Naive thymus-derived CD8-positive, alpha-beta T cell (primary cell): ENCODE results near the gene ERBB4. TPM values are rescaled to one million over a fixed set of nuclear protein-coding genes. Genes with fewer than 3 reads are reported as not detected.

ENCODE experiments used
- ATAC-seq, 2 donors: fragments of 150-1000 bp; cut with Tn5 transposase in 1 of 2; sonication (Bioruptor Pico), chemical (Tn5 transposase) in 1 of 2; 1 replicate in 1 of 2; 2 replicates in 1 of 2; pipeline ENCODE4 v1.10.0; 2021; ENCODE audit warnings: mild to moderate bottlenecking in 2 of 2, moderate library complexity in 2 of 2
- POLR2A ChIA-PET: fragments of 350-600 bp; sonication (Branson Sonifier 250); formaldehyde crosslinking; loops from one replicate; lab custom pipeline; 2021; ENCODE audit warnings: antibody characterized with exemption; lab: Charles Lee
- DNase-seq, 10 donors: peaks; one replicate each; pipeline versions ENCODE4 v3.0.0 to v3.0.0-alpha.2; 2020 to 2022
- H3K27ac Mint-ChIP-seq, 10 donors: one replicate each; pipeline ENCODE4 v1.8.0; 2020 to 2022; ENCODE audit warnings: mild to moderate bottlenecking in 10 of 10, mixed read lengths in 10 of 10, moderate library complexity in 4 of 10, inconsistent platforms in 1 of 10
- H3K27me3 Mint-ChIP-seq, 5 donors: one replicate each; pipeline ENCODE4 v1.8.0; 2021 to 2022; ENCODE audit warnings: mixed read lengths in 5 of 5
- H3K36me3 Mint-ChIP-seq, 3 donors: one replicate each; pipeline ENCODE4 v1.8.0; 2020 to 2022; ENCODE audit warnings: mixed read lengths in 3 of 3, mild to moderate bottlenecking in 2 of 3, inconsistent platforms in 1 of 3
- H3K4me1 Mint-ChIP-seq, 4 donors: one replicate each; pipeline ENCODE4 v1.8.0; 2021 to 2022; ENCODE audit warnings: mixed read lengths in 4 of 4
- H3K4me3 Mint-ChIP-seq, 10 donors: one replicate each; pipeline ENCODE4 v1.8.0; 2020 to 2022; ENCODE audit warnings: mild to moderate bottlenecking in 10 of 10, mixed read lengths in 10 of 10, moderate library complexity in 6 of 10, inconsistent platforms in 1 of 10
- H3K9me3 Mint-ChIP-seq, 9 donors: one replicate each; pipeline ENCODE4 v1.8.0; 2020 to 2022; ENCODE audit warnings: mixed read lengths in 9 of 9, mild to moderate bottlenecking in 3 of 9, inconsistent platforms in 1 of 9, moderate library complexity in 1 of 9
- polyA plus RNA-seq, 3 donors: library from polyadenylated mRNA; unstranded; fragments of 300-500 nt; fragmentation: Illumina TruSeq; gene quantifications; one replicate each; pipeline ENCODE4 v1.2.3, GENCODE V29; 2021
- total RNA-seq, 8 experiments: library from RNA in 2 of 8; stranded (reverse) in 2 of 8; gene quantifications; one replicate each; pipeline ENCODE4 v1.2.3 and lab custom pipeline; 2021 to 2026

Gene ERBB4
- total and polyA plus RNA-seq, 5 experiments from 2014 or later = not detected

DNA sequence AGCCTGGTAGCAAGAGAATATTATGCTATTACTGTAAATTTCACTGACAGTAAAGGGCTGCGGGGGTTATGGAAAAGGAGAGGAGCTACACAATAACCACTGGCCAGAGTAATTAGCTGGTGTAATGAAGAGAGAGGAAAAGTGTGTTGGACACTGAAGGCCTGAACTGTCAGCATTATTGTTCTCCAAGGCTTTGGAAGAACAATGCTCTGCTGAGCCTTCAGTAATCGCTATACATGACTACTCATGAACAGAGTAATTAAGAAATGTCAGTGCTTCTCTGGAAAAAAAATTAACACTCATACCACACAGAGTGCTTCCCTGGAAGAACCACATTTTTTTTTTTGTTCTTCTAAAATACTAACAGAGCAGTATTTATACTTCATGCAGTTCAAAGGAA, 1050.9 kb downstream of the ERBB4 start:
- no peaks in the 10 kb centered on the region for H3K4me1 Mint-ChIP-seq
- H3K27me3 Mint-ChIP-seq = no peaks in the 10 kb centered on the region
- no peak for ATAC-seq
- no peak for DNase-seq
- H3K4me3 Mint-ChIP-seq = no peak overlapping the region
- POLR2A ChIA-PET = no interaction called here
- no peak overlapping the region for H3K27ac Mint-ChIP-seq
- H3K9me3 Mint-ChIP-seq = no peaks in the 10 kb centered on the region
- no peaks in the 10 kb centered on the region for H3K36me3 Mint-ChIP-seq

DNA sequence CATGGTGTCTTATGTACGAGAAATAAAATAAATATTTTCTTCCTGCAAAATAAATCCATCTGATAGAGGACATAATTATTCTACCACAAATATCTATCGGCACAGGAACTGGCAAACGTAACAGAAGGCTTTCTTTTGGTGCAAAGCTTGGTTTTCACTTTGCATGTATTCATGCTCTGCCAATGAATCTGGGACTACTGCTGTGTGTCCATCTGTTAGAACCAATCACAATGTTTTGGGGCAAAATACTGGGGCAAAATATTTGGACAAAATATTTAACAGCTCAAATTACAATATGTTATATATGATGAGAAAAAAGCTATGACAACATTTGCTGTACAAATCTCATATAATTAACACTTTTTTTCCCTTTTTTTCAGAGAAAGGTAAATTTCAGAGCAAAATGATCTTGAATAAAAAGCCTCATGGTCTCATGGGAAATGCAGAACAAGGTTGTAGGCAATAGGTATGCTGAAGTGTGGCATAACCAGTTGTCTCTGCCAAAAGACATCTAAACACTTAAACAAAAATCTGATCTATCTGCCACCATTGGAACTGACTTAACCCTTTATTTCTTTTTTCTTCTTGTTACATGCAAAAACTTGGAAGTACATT, 1059.0 kb downstream of the ERBB4 start:
- H3K36me3 Mint-ChIP-seq = no peaks in the 10 kb centered on the region

DNA sequence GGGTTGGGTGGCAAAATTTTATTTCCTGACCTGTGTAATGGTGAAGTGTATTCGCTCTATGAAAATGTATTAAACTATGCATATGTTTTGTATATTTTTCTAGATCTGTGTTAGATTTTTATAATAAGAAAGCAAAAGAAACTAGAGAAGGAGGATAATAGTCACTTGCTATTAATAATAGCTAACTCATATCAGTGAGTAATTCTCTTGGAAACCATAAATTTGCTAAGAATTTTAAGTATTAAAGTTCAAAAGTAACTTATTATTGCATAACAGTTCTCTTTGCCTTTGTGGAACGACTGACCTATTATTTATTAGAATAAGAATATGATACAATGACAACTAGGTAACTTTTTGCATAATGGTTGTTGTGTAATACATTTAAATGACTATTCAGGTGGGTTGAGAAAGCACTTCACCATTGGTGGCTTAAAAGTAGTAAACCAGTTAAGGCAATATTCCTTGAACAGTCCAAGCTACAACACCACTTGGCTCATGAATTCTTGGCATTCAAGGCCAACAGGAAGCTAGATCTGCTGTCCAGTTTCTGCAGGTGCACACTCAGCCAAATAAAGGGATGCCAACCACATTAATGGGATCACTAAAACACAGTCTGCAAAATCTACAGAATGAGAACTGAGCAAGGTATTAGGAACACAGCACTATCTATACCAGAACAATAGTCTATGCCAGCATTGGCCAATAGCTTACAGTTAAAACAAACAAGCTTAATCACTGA, 1060.9 kb downstream of the ERBB4 start:
- Mint-ChIP-seq H3K9me3 (peaks cover 0 to 18% (median 0%) of the 10 kb centered on the region in 9 donors), H3K4me3 (no peak overlapping the region), H3K27ac (peak overlapping the region in 1 of 10 donors; percentile 7), H3K4me1 (no peaks in the 10 kb centered on the region), H3K36me3 (no peaks in the 10 kb centered on the region), H3K27me3 (no peaks in the 10 kb centered on the region)
- DNase-seq = no peak
- ATAC-seq = no peak
- POLR2A ChIA-PET = no interaction called here

More for the DNA sequence above, 1059.0 kb downstream of the ERBB4 start:
- H3K4me3 Mint-ChIP-seq = no peak overlapping the region
- no peak for ATAC-seq
- no peak overlapping the region for H3K27ac Mint-ChIP-seq
- no peaks in the 10 kb centered on the region for H3K27me3 Mint-ChIP-seq
- POLR2A ChIA-PET = interaction anchor here (0.7 kb wide), 1 partner anchor 24 kb away, joined by 3 read pairs; no protein-coding TSS in a partner anchor
- DNase-seq = no peak
- peaks cover 0 to 18% (median 0%) of the 10 kb centered on the region in 9 donors for H3K9me3 Mint-ChIP-seq
- no peaks in the 10 kb centered on the region for H3K4me1 Mint-ChIP-seq

DNA sequence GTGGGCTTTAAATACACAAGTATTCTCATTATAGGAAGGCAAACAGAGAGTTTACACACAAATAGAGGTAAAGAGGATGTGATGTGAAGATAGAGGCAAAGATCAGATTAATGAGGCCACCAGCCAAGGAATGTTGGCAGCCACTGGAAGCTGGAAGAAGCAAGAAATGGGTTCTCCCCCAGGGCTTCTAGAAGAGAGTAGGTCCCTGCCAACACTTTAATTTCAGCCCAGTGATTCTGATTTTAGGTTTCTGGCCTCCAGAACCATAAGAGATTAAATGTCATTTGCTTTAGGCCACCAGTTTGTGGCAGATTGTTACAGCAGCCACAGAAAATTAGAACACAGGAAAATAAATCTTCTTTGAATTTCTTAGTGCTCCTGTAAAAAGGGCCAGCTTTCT, 1065.5 kb downstream of the ERBB4 start:
- H3K4me1 Mint-ChIP-seq = no peaks in the 10 kb centered on the region
- POLR2A ChIA-PET = no interaction called here
- H3K27ac Mint-ChIP-seq = no peak overlapping the region
- H3K4me3 Mint-ChIP-seq = no peak overlapping the region
- DNase-seq (no peak), ATAC-seq (no peak)
- no peaks in the 10 kb centered on the region for H3K36me3 Mint-ChIP-seq
- no peaks in the 10 kb centered on the region for H3K27me3 Mint-ChIP-seq
- H3K9me3 Mint-ChIP-seq = peaks cover 0 to 13% (median under 1%) of the 10 kb centered on the region in 9 donors

DNA sequence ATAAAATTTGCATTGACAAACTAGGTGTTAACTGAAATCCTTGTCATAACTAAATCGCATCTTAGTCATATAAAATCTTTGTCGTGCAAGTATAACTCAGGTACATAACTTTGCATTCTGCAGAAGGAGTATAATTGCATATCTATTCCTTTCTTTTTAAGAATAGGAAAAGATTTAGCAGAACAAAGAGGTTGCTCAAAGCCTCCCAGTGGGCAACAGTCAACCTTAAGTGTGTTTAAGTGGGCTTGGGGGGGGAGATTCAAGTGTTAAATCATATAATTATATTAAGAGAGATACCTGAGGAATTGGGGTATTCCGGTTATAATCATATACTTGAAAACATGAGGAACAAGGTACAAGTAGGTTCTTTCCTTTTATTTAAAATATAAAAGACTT, 1068.9 kb downstream of the ERBB4 start:
- ATAC-seq = no peak
- peaks cover 0 to 11% (median 2%) of the 10 kb centered on the region in 9 donors for H3K9me3 Mint-ChIP-seq
- POLR2A ChIA-PET = no interaction called here
- no peaks in the 10 kb centered on the region for H3K27me3 Mint-ChIP-seq
- no peaks in the 10 kb centered on the region for H3K36me3 Mint-ChIP-seq
- no peak overlapping the region for H3K4me3 Mint-ChIP-seq
- no peak overlapping the region for H3K27ac Mint-ChIP-seq
- DNase-seq = no peak
- no peaks in the 10 kb centered on the region for H3K4me1 Mint-ChIP-seq

DNA sequence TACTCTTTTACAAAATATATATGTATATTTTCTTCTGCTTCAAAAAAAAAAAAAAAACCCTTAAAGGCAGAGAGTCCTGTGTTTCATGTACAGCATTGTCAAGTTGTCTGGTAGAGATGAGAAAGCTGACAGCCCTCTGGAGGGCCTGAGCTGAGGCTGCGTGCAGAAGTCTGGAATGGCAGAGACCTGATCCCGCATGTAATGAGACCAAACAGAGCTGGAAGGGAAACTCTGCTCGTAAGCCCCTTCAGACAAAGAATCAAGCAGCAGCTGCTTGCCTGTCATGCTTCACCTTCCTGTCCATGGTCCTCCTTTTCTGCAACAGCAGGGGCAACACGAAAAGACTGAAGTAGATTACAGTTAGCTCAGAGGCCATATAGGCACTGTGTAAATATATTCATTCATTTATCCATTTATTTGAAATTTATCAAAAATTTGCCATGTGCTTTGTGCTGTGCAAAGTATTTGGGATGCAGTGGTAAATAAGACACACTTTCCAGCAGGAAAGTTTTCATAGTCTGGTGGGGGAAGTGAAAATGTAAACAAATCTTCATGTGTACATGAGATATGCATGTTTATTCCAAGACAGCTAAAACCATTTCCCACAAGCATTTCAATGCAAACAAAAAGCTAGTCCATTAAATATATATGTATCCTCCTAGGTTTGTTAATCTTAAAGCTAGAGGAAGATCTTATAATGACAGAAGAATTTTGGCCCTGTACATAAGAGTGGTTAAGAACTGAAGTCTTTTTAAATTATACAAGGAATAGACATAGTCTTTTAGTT, 1069.5 kb downstream of the ERBB4 start:
- no peak overlapping the region for H3K4me3 Mint-ChIP-seq
- no peaks in the 10 kb centered on the region for H3K27me3 Mint-ChIP-seq
- POLR2A ChIA-PET = no interaction called here
- H3K4me1 Mint-ChIP-seq = no peaks in the 10 kb centered on the region
- peaks cover 0 to 11% (median 2%) of the 10 kb centered on the region in 9 donors for H3K9me3 Mint-ChIP-seq
- H3K36me3 Mint-ChIP-seq = no peaks in the 10 kb centered on the region
- no peak overlapping the region for H3K27ac Mint-ChIP-seq
- DNase-seq = no peak
- no peak for ATAC-seq

DNA sequence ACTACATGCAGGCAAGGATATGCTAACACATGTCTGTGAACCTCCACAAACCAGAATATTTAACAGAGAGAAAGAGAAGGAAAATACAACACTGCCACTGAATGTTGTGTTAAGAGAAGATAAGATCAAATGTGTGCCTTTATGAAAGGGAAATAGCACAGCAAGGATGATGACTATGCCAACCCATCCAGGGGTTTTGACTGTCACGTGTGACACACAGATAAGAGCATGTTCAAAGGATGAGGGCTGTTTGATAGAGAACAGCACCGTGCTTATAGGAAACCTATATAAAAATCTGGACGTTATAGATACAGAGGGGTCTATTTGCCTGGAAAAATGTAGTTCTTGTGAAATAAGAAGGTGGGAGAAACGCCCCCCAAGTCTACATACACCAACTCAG, 1070.4 kb downstream of the ERBB4 start:
- DNase-seq (no peak), ATAC-seq (no peak)
- H3K4me1 Mint-ChIP-seq = no peaks in the 10 kb centered on the region
- no peak overlapping the region for H3K27ac Mint-ChIP-seq
- no peak overlapping the region for H3K4me3 Mint-ChIP-seq
- H3K27me3 Mint-ChIP-seq = no peaks in the 10 kb centered on the region
- POLR2A ChIA-PET = no interaction called here
- H3K9me3 Mint-ChIP-seq = peaks cover 0 to 11% (median 2%) of the 10 kb centered on the region in 9 donors
- no peaks in the 10 kb centered on the region for H3K36me3 Mint-ChIP-seq

DNA sequence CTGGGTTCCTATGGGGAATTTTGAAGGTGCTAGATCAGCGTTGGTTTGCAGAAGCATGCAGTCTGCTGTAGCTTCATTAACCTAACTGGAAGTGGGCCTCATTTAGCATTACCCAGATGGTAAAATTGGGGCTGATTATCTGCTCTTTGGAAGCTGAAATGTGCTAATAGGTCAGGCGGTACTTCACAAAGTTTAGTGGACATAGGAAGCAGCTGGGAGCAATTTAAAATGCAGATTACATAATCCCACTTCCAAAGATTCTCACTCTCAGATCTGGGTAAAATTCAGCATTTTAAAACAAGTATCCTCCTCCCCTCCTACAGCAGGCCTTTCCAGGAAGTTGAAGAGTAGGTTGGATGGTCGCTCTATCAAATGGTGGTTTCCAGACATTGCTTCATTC, 1075.2 kb downstream of the ERBB4 start:
- no peaks in the 10 kb centered on the region for H3K4me1 Mint-ChIP-seq
- H3K9me3 Mint-ChIP-seq = peaks cover 0 to 14% (median 0%) of the 10 kb centered on the region in 9 donors
- no peaks in the 10 kb centered on the region for H3K36me3 Mint-ChIP-seq
- no peaks in the 10 kb centered on the region for H3K27me3 Mint-ChIP-seq
- DNase-seq (no peak), ATAC-seq (no peak)
- no peak overlapping the region for H3K4me3 Mint-ChIP-seq
- H3K27ac Mint-ChIP-seq = no peak overlapping the region
- POLR2A ChIA-PET = no interaction called here

DNA sequence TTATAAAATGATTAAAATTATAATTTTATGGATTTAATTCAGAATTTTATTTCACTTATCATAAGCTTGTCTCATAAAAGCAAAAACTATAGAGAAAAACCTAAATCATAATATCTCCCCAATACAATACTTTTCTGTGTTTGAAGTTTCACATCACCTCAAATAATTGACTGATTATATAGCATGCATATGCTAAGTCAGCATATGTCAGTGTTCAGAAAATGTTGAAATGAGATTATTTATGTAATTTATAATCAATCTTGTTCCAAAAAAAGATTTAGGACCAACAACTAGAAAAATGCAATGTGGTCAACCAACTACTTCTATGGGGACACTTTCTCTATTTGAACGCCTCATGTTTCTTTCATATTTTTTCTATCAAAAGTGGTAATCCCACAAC, 1079.6 kb downstream of the ERBB4 start:
- no peaks in the 10 kb centered on the region for H3K36me3 Mint-ChIP-seq
- ATAC-seq (no peak), DNase-seq (no peak)
- H3K4me3 Mint-ChIP-seq = no peak overlapping the region
- H3K4me1 Mint-ChIP-seq = no peaks in the 10 kb centered on the region
- H3K27me3 Mint-ChIP-seq = no peaks in the 10 kb centered on the region
- POLR2A ChIA-PET = no interaction called here
- no peak overlapping the region for H3K27ac Mint-ChIP-seq
- peaks cover 0 to 6% (median 0%) of the 10 kb centered on the region in 9 donors for H3K9me3 Mint-ChIP-seq

DNA sequence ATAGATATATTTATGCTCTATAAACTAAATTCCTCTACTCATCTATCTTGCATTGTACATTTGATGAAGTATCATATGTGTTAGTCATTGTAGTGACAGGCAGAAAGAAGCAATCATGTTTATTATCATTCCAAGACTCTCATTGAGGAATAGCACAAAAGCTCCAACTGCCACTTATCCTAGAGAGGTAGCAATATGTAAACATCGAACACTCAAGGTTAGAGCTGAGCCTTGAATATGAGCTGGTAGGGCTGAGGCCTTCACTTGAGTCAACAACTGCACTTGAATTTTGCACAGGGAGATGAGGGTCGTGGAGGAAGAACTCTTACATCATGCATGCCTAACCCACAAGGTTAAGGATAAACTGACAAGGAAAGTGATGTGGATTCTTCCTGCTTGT, 1081.3 kb downstream of the ERBB4 start:
- ATAC-seq (no peak), DNase-seq (no peak)
- no peaks in the 10 kb centered on the region for H3K27me3 Mint-ChIP-seq
- no peak overlapping the region for H3K4me3 Mint-ChIP-seq
- POLR2A ChIA-PET = no interaction called here
- no peaks in the 10 kb centered on the region for H3K4me1 Mint-ChIP-seq
- H3K27ac Mint-ChIP-seq = no peak overlapping the region
- peaks cover 0 to 6% (median 0%) of the 10 kb centered on the region in 9 donors for H3K9me3 Mint-ChIP-seq
- H3K36me3 Mint-ChIP-seq = no peaks in the 10 kb centered on the region

DNA sequence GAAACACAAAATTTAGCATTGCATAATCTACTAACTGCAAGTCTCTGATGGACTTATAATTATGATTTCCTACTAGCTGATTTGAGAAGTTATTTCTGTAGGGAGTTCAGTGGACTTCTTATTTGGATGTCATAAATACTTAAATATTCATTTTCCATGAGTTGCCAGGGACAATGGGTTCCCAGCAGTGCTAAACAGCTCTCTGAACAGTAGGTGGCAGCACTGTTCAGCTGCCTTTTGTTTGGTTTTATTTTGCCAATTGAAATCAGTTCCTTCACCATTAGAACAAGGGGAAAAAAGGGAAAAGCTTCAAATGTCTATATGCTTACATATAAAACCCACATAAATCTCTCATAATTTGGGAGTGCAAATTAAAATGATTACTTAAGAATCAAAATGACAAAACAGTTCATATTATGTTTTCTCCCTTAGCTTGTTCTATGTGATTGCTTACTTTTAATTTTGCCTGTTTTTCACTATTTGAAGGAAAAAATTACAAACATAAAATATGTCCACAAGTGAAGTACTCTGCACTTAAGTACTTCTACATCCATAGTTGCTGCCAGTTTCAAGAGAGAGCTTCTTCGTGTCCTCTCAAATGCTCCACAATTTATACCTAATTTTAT, 1083.3 kb downstream of the ERBB4 start:
- POLR2A ChIA-PET = interaction anchor here (0.5 kb wide), 1 partner anchor 24 kb away, joined by 3 read pairs; no protein-coding TSS in a partner anchor
- peaks cover 0 to 2% (median 0%) of the 10 kb centered on the region in 9 donors for H3K9me3 Mint-ChIP-seq
- no peak overlapping the region for H3K4me3 Mint-ChIP-seq
- no peaks in the 10 kb centered on the region for H3K27me3 Mint-ChIP-seq
- H3K36me3 Mint-ChIP-seq = no peaks in the 10 kb centered on the region
- no peak for ATAC-seq
- H3K27ac Mint-ChIP-seq = no peak overlapping the region
- DNase-seq = peak in 1 of 10 donors; percentile 10
- H3K4me1 Mint-ChIP-seq = no peaks in the 10 kb centered on the region

DNA sequence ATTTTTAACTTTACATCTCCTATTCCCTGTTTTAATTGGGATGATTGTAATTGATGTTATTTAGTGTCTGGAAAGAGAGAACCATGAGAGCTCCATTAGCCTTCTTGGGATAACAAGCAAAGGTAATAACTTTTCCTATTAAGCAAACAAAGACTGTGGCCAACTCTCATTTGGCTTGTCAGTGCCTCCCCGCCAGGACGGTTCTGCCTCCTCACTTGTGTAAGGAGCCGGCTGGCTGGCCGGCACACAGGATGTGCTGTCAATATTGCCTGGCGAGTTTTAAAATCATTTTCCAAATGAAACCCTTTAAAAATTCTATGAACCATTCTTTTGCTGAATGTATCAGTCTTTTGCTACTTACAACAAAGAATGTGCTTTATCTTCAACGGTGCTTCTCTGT, 1083.9 kb downstream of the ERBB4 start:
- no peaks in the 10 kb centered on the region for H3K4me1 Mint-ChIP-seq
- POLR2A ChIA-PET = no interaction called here
- peaks cover 0 to 2% (median 0%) of the 10 kb centered on the region in 9 donors for H3K9me3 Mint-ChIP-seq
- DNase-seq = no peak
- H3K27ac Mint-ChIP-seq = no peak overlapping the region
- H3K27me3 Mint-ChIP-seq = no peaks in the 10 kb centered on the region
- no peak for ATAC-seq
- H3K36me3 Mint-ChIP-seq = no peaks in the 10 kb centered on the region
- no peak overlapping the region for H3K4me3 Mint-ChIP-seq
